ELR (cell line): ENCODE measurements around the gene BAHCC1.
"Not testable (repeated sequence)": the region's sequence is repeated elsewhere in the genome, so short reads cannot be mapped to it uniquely, and the experiment has no call there.

ENCODE experiments used
- DNase-seq: peaks from one replicate; pipeline ENCODE4 v3.0.0-alpha.2; 2015; ENCODE audit warnings: low read depth

BAHCC1 gene

GRCh38 chr17:81413497-81414135 lies 18.4 kb downstream of the BAHCC1 start:
- no peak for DNase-seq

DNA sequence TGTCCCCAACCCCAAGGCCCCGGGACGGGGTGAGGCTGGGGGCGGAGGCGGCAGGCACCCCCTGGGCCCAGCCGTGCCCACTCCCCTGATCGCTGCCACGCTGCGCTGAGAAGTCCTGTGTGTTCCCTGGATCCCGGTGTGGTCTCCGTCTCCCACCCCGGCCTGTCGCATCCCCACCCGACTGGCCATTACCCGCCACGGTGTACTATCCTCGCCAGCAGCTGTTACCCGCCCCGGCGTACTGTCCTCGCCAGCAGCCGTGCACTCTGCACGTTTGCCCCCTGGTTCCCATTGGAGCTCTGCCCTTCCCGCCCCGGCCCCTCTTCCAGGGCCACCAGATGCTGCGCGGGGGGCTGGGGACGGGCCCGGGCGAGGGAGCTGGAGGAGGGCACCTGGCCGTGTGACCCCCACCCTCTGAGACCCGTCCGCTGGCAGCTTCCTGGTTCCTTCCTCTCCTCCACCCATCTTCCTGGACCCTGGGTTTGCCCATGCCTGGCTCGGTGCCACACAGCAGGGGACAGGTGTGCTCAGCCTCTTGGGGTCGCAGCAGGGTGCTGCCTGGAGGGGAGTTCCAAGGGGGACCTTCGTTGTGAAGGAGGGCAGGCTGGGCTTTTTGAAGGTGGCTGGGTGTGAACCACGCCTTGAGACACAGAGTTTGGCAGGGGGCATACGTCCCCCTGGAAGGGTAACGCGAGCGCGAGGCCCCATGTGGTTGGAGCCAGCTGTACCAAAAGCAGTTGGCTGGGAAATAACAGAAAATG lies 19.7 kb downstream of the BAHCC1 start:
- DNase-seq, result no peak

DNA sequence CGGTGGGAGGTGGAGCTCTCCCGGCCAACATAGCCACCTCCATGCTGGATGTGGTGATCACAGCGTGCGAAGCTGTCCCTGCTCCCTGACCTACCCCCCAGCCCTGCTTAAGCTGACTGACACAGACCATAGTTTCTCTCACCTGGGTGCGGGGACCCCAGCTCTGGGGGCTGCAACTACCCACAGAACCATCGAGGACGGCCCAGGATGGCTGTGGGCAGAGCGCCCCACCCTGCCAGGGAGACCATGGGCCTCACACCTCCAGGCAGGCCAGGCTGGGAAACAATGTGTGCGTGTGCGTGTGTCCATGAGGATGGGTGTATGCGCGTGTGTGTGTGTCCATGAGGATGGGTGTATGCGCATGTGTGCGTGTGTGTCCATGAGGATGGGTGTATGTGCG lies 20.4 kb downstream of the BAHCC1 start:
- DNase-seq, result no peak

DNA sequence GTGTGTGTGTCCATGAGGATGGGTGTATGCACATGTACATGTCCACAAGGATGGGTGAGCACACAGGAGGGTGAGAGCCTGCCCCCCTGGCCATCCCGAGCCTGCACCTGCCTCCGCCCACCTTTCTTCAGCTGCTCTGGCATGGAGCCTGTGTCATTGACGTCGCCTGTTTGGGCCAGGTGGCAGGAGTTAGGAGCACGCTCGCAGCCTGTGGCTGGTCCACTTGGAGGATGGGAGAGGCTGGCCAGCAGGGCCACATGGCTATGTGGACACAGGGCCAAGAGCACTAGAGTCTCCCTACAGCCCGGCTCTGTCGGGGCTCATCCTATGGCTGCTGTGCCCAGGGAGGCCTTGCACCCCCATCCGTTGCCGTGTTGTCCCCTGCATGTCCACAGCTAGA lies 21.4 kb downstream of the BAHCC1 start:
- DNase-seq, result no peak

DNA sequence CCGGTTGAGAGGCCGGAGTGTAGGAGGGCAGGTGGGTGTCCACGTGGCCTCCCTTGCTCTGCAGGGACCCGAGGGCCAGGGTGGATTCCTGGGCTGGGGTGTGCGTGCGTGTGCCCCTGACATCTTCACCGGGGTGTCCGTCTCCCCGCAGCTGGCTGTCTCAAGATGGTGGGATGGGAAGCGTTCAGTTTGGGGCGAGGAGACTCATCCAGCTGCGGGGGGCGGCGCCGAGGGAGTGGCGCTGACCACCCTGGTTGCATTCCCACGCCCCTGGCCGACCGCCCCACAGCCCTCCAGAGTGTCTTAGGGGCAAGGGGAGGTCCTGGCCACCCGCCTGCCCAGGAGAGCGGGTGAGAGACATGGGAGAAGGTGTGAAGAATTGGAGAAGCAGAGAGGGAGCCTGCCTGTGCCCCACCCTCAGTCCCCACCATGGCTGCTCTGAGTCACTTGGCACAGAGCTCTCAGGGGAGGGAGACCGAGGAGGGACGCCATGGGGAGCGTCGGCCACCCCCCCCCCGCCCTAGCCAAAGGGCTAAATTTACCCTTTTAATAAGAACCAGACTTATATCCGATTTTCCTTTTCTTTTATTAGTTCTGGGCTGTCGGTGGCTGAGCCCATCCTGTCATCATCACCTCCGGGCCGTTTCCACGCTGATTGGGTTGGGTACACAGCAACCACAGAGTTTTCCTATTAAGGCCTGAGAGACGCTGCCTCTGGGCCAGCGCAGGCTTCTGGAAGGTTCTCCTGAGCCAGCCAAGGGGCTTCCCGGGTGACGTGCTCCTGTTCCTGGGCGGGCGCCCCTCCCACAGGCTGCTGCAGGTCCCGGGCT lies 22.0 kb downstream of the BAHCC1 start:
- DNase-seq, result peak; percentile 58

GRCh38 chr17:81417879-81418709 lies 22.8 kb downstream of the BAHCC1 start:
- no peak for DNase-seq

GRCh38 chr17:81418710-81419318 lies 23.6 kb downstream of the BAHCC1 start:
- peak; percentile 44 for DNase-seq

- peak; percentile 91 for DNase-seq
These were observed 24.1 kb downstream of the BAHCC1 start for GRCh38 chr17:81419319-81419885.

DNA sequence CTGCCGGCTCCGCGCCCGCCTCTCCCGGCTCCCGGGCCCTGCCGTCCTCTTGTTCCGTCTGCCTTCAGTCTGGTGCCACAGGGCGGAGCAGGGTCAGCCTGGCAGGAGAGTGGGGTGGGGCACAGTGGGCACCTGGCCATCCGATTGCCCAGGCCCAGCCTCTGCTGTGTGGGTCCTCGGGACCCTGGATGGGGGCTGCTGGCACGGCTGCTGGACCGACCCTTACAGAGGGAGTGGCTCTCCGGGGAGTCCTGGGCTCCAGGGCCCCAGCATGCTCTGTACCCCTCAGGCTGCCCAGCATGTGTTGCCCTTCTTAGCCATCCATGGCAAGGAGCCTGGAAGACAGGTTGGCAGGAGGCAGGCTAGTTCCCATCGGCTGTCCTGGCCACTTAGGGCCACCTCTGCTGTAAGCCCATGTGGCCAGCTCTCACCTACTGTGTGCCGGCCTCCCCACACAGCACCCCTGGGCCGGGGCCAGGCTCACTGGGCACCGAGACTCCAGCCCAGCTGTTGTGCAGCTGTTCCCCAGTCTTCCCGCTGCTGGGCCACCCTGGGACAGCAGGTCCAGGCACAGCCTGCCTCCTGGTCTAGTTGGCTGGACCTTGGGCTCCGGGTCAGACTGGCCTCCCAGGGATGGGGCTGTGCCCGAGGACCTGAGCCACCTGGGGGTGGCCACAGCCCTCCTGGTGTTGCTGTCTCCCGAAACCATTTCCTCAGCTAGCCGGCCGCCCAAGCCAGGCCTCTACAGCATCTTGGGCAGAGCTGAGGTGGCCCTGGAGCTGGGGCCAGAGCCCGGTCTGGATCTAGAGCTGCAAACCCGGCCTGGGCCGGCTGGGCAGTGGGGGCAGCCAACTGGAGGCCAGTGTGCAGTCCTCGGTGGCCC lies 24.9 kb downstream of the BAHCC1 start:
- no peak for DNase-seq

DNA sequence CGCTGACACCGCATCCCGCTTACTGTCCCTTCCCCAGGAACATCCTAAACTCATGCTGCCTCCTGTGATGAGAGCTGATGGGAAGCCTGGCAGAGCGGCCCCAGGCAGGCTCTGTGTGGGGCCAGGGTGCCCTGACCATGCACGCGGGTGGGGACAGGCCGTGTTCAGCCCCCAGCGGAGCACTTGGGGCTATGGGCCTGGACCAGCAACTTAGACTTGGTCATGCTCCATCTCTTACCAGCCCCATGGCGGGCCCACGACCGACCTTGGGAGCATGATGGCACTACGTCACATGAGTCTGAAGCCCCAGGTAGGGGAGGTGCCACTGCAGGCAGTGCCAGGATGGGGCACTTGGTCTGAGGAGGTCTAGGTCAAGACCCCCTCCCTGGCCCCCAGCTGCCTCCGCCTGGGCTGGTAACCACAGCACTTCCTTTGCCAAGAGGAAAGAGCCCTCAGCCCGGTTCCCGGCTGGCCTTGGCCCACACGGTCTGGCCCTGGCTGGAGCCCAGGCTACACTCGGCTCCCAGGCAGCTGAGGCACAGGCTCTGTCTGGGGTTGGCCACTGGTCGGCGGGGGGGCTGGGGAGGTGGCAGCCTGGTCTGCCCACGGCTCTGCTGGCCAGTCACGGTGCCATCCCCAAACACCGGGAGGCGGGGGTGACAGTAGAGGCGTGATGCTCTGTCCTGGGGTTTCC lies 25.7 kb downstream of the BAHCC1 start:
- no peak for DNase-seq

- DNase-seq, result peak; percentile 99
These were observed 27.8 kb downstream of the BAHCC1 start for GRCh38 chr17:81422776-81423697.

- DNase-seq, result no peak
These were observed 28.4 kb downstream of the BAHCC1 start for GRCh38 chr17:81423698-81424071.

- no peak for DNase-seq
These were observed 29.1 kb downstream of the BAHCC1 start for GRCh38 chr17:81424151-81425017.

- not testable (repeated sequence) for DNase-seq
These were observed 29.8 kb downstream of the BAHCC1 start for GRCh38 chr17:81425041-81425440.

- DNase-seq, result not testable (repeated sequence)
These were observed 30.6 kb downstream of the BAHCC1 start for GRCh38 chr17:81425716-81426392.

- no peak for DNase-seq
These were observed 31.3 kb downstream of the BAHCC1 start for GRCh38 chr17:81426393-81427172.
